WERI-Rb-1 (cell line): ENCODE results near the gene JMJD8.

Experiments
- DNase-seq: peaks from one replicate; pipeline ENCODE4 v3.0.0-alpha.2; 2020
- H3K27ac ChIP-seq: fragments of 250-450 bp; sonication (Bioruptor Pico); 2 replicates; pipeline ENCODE4 v1.5.1; 2020; ENCODE audit warnings: mild to moderate bottlenecking, moderate library complexity
- H3K27me3 ChIP-seq: fragments of 250-450 bp; sonication (Bioruptor Pico); 2 replicates; pipeline ENCODE4 v1.5.1; 2021; ENCODE audit warnings: mild to moderate bottlenecking, low read depth, moderate library complexity; ENCODE audit not compliant: insufficient read depth, severe bottlenecking
- H3K36me3 ChIP-seq: fragments of 250-450 bp; sonication (Bioruptor Pico); 2 replicates; pipeline ENCODE4 v1.5.1; 2020; ENCODE audit warnings: mild to moderate bottlenecking, moderate library complexity
- H3K4me3 ChIP-seq: 2 replicates; pipeline ENCODE4 v1.5.1; 2011; ENCODE audit warnings: low read depth, mild to moderate bottlenecking, control low read depth, low read length
- H3K9me3 ChIP-seq: fragments of 250-450 bp; sonication (Bioruptor Pico); 2 replicates; pipeline ENCODE4 v1.5.1; 2021; ENCODE audit warnings: mild to moderate bottlenecking, moderate library complexity; ENCODE audit not compliant: severe bottlenecking
- CTCF ChIP-seq: IDR thresholded peaks from 2 replicates; pipeline ENCODE4 v1.5.1; 2011; ENCODE audit warnings: low read depth, mild to moderate bottlenecking, control low read depth, inconsistent platforms, low read length

Gene JMJD8

GRCh38 chr16:646679-647172 is 37.4 kb downstream of the JMJD8 start:
- Histone ChIP-seq H3K27ac (no peak overlapping the region), H3K36me3 (peaks cover 15% of the 10 kb centered on the region)

DNA sequence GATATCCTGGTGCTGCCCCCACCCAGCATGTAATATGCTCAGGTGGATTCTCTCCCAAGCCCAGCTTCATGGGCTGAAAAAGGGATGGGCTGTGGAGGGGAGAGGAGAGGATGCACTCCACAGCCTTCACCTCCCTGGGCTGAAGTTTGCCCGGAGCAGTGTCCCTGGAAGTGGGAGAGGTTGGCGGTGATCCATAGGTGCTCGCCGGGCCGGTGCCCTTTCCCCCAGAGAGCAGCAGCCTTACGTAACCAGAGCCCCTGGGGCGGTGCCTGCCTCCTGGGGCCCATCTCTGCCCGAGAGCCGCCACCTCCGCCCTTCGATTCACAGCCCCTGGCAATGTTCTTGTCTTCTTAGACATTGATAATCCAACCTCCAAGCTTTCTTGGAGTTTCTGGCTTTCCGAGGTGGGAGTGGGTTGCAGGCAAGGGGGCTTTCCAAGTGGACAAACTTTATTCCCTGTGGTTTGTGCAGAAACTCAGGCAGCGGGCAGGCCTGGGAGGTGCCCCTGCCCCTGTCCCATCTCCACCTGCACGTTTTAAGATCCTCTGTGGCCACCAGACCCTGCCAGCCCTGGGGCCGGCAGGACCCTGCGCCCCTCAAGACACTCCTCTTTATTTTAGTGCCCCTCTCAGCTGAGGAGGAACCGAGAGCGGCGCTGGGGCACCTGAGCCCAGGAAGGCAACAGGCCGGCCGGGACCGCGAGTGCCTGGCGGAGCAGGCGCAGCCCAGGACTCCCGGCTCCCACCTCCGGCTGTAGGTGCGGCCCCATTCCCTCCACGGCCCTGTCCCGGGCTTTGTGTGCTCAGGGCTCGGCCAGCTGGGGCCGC is 38.1 kb downstream of the JMJD8 start:
- no peaks in the 10 kb centered on the region for H3K9me3 ChIP-seq
- no peaks in the 10 kb centered on the region for H3K27me3 ChIP-seq
- H3K36me3 ChIP-seq, result peaks cover 9% of the 10 kb centered on the region
- no peak for DNase-seq
- no peak for TF ChIP-seq CTCF
- no peak overlapping the region for H3K4me3 ChIP-seq
- no peak overlapping the region for H3K27ac ChIP-seq

More at GRCh38 chr16:646679-647172, 37.4 kb downstream of the JMJD8 start:
- no peaks in the 10 kb centered on the region for H3K9me3 ChIP-seq
- no peak overlapping the region for H3K4me3 ChIP-seq
- TF ChIP-seq CTCF, result no peak
- H3K27me3 ChIP-seq, result no peaks in the 10 kb centered on the region
- DNase-seq, result no peak

GRCh38 chr16:644556-644955 is 39.6 kb downstream of the JMJD8 start:
- no peaks in the 10 kb centered on the region for H3K9me3 ChIP-seq
- no peak for TF ChIP-seq CTCF
- no peak for DNase-seq
- H3K36me3 ChIP-seq, result no peaks in the 10 kb centered on the region; the same call in 1 of the 2 replicates
- no peak overlapping the region for H3K27ac ChIP-seq
- H3K27me3 ChIP-seq, result no peaks in the 10 kb centered on the region
- H3K4me3 ChIP-seq, result no peak overlapping the region

DNA sequence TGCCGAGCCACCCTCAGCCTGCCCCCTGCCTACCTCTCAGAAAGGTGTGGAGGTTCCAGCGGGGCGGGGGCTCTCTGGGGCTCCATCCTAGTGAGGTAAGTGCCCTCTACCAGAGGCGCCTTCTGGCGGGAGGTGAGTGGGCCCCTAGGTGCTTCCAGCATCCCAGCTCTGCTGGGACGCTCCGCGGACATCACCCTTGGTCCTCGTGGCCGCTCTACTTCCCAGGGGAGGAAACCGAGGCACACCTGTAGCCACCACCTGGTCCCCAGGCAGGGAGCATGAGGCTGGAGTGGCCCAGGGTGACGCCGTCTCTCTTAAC is 41.1 kb downstream of the JMJD8 start:
- H3K27ac ChIP-seq, result no peak overlapping the region
- no peak for TF ChIP-seq CTCF

GRCh38 chr16:642189-643049 is 41.7 kb downstream of the JMJD8 start:
- Histone ChIP-seq H3K36me3 (no peaks in the 10 kb centered on the region; the same call in 1 of the 2 replicates), H3K27me3 (no peaks in the 10 kb centered on the region), H3K9me3 (no peaks in the 10 kb centered on the region), H3K4me3 (peak overlapping the region; percentile 58), H3K27ac (peak overlapping the region; percentile 27; the same call in 1 of the 2 replicates)
- TF ChIP-seq CTCF, result no peak
- peak; percentile 42 for DNase-seq

More for the DNA sequence above, 41.1 kb downstream of the JMJD8 start:
- Histone ChIP-seq H3K36me3 (no peaks in the 10 kb centered on the region; the same call in 1 of the 2 replicates), H3K4me3 (no peak overlapping the region), H3K9me3 (no peaks in the 10 kb centered on the region), H3K27me3 (no peaks in the 10 kb centered on the region)
- DNase-seq, result no peak
